Activated CD4-positive, alpha-beta T cell treated with anti-CD3 and anti-CD28 coated beads for 4 hours (primary cell): Measurements from ENCODE around the gene GNLY.

Source experiments
- DNase-seq, 2 donors: peaks; one replicate each; pipeline ENCODE4 v3.0.0-alpha.2; 2020

The GNLY gene

GRCh38 chr2:85730686-85731230 lies 36.6 kb downstream of the GNLY start:
- DNase-seq: no peak

- DNase-seq: no peak
Measured at GRCh38 chr2:85731606-85732005, 37.4 kb downstream of the GNLY start.

- DNase-seq: no peak
Measured at GRCh38 chr2:85732467-85733120, 38.4 kb downstream of the GNLY start.

- DNase-seq: no peak
Measured at GRCh38 chr2:85733121-85733960, 39.2 kb downstream of the GNLY start.

- no peak for DNase-seq
Measured at GRCh38 chr2:85734015-85734414, 39.9 kb downstream of the GNLY start.

- no peak for DNase-seq
Measured at GRCh38 chr2:85734942-85735608, 40.9 kb downstream of the GNLY start.

- DNase-seq: no peak
Measured at GRCh38 chr2:85735691-85736090, 41.5 kb downstream of the GNLY start.

- DNase-seq: no peak
Measured at GRCh38 chr2:85736456-85737355, 42.5 kb downstream of the GNLY start.

GRCh38 chr2:85737481-85737880 lies 43.3 kb downstream of the GNLY start:
- DNase-seq: no peak

- DNase-seq: no peak
Measured at GRCh38 chr2:85737961-85738360, 43.8 kb downstream of the GNLY start.

GRCh38 chr2:85740193-85740592 lies 46.0 kb downstream of the GNLY start:
- DNase-seq: no peak

GRCh38 chr2:85741211-85741832 lies 47.2 kb downstream of the GNLY start:
- no peak for DNase-seq

- DNase-seq: no peak
Measured at GRCh38 chr2:85741833-85742455, 47.8 kb downstream of the GNLY start.

GRCh38 chr2:85743304-85743978 lies 49.3 kb downstream of the GNLY start:
- no peak for DNase-seq

- no peak for DNase-seq
Measured at GRCh38 chr2:85744055-85744454, 49.9 kb downstream of the GNLY start.

GRCh38 chr2:85744741-85745601 lies 50.8 kb downstream of the GNLY start:
- DNase-seq: no peak

GRCh38 chr2:85745619-85746018 lies 51.5 kb downstream of the GNLY start:
- DNase-seq: no peak

- no peak for DNase-seq
Measured at GRCh38 chr2:85746321-85747004, 52.3 kb downstream of the GNLY start.

- no peak for DNase-seq
Measured at GRCh38 chr2:85747441-85747840, 53.3 kb downstream of the GNLY start.
